H1 (cell line): Measurements from ENCODE around the gene PALM2AKAP2. TPM values are rescaled to one million over a fixed set of nuclear protein-coding genes. Genes with fewer than 3 reads are reported as not detected.

Experiments used
- CTCF ChIA-PET: fragments of 300-600 bp; sonication (Branson Sonifier 250); formaldehyde crosslinking; loops from one replicate; lab custom pipeline; 2021; ENCODE audit not compliant: partially characterized antibody; lab: Charles Lee
- POLR2A ChIA-PET: fragments of 300-600 bp; sonication (Branson Sonifier 250); formaldehyde crosslinking; loops from one replicate; lab custom pipeline; 2021; ENCODE audit warnings: inconsistent platforms; ENCODE audit not compliant: partially characterized antibody; lab: Charles Lee
- DNase-seq, 2 experiments: peaks; one replicate each; pipeline versions ENCODE4 v3.0.0 to v3.0.0-alpha.2; 2010 to 2022; ENCODE audit warnings: low spot score in 2 of 2, low read depth in 1 of 2, mixed read lengths in 1 of 2
- FAIRE-seq: peaks from 2 replicates; lab custom pipeline; 2011; peaks lifted over from hg19 to GRCh38; lab: Jason Lieb, UNC
- H2AFZ ChIP-seq: 2 replicates; pipeline ENCODE4 v1.8.1; 2012; ENCODE audit warnings: low read length, inconsistent platforms
- H2AK5ac ChIP-seq: 2 replicates; pipeline ENCODE4 v1.6.1; 2013; ENCODE audit warnings: low read depth, low read length
- H2BK120ac ChIP-seq: replicated peaks from 2 replicates; pipeline ENCODE3; 2013; ENCODE audit warnings: low read depth, low read length, inconsistent platforms
- H2BK12ac ChIP-seq: 2 replicates; pipeline ENCODE4 v1.6.1; 2013; ENCODE audit warnings: low read depth, low read length
- H2BK15ac ChIP-seq: 2 replicates; pipeline ENCODE4 v1.6.1; 2013; ENCODE audit warnings: low read length
- H2BK20ac ChIP-seq: 2 replicates; pipeline ENCODE4 v1.6.1; 2013; ENCODE audit warnings: low read length
- H2BK5ac ChIP-seq: 2 replicates; pipeline ENCODE4 v1.6.1; 2013; ENCODE audit warnings: low read depth, low read length
- H3K14ac ChIP-seq: 2 replicates; pipeline ENCODE4 v1.6.1; 2013; ENCODE audit warnings: inconsistent platforms; ENCODE audit not compliant: insufficient read length
- H3K18ac ChIP-seq: 2 replicates; pipeline ENCODE4 v1.6.1; 2013; ENCODE audit warnings: low read length; ENCODE audit errors: extremely low read depth
- H3K23ac ChIP-seq: 2 replicates; pipeline ENCODE4 v1.6.1; 2013; ENCODE audit warnings: inconsistent platforms; ENCODE audit not compliant: insufficient read length
- H3K23me2 ChIP-seq: 2 replicates; pipeline ENCODE4 v1.6.1; 2013; ENCODE audit warnings: low read depth, low read length
- H3K27ac ChIP-seq: 2 replicates; pipeline ENCODE4 v1.6.1; 2011; ENCODE audit warnings: low read depth, low read length, inconsistent platforms
- H3K27me3 ChIP-seq, 4 experiments: replicated peaks in 1 of 4; 1 replicate in 1 of 4; 2 replicates in 3 of 4; pipeline versions ENCODE4 v1.6.1 to v1.8.1; 2011 to 2013; ENCODE audit warnings: low read length in 3 of 4, mild to moderate bottlenecking in 3 of 4, inconsistent platforms in 2 of 4, mixed read lengths in 2 of 4, moderate library complexity in 1 of 4; ENCODE audit not compliant: control insufficient read depth in 3 of 4, insufficient read depth in 3 of 4; ENCODE audit errors: extremely low read depth in 1 of 4
- H3K36me3 ChIP-seq, 4 experiments: 2 replicates each; pipeline versions ENCODE4 v1.6.1 to v1.8.1; 2011 to 2013; ENCODE audit warnings: mild to moderate bottlenecking in 4 of 4, low read length in 3 of 4, moderate library complexity in 2 of 4, control low read depth in 1 of 4, inconsistent platforms in 1 of 4; ENCODE audit not compliant: insufficient read depth in 4 of 4, control insufficient read depth in 2 of 4
- H3K4ac ChIP-seq: replicated peaks from 2 replicates; pipeline ENCODE3; 2013; ENCODE audit warnings: low read length, low read depth, mixed read lengths, inconsistent platforms; ENCODE audit not compliant: insufficient read length
- H3K4me1 ChIP-seq, 4 experiments: replicated peaks in 1 of 4; 1 replicate in 1 of 4; 2 replicates in 3 of 4; pipeline versions ENCODE4 v1.6.1 to v1.8.1; 2011 to 2013; ENCODE audit warnings: low read length in 3 of 4, inconsistent platforms in 2 of 4, mixed read lengths in 1 of 4; ENCODE audit not compliant: insufficient read depth in 4 of 4, control insufficient read depth in 3 of 4
- H3K4me2 ChIP-seq, 2 experiments: 2 replicates each; pipeline versions ENCODE4 v1.6.1 to v1.8.1; 2011 to 2013; ENCODE audit warnings: low read depth in 2 of 2, low read length in 2 of 2, control low read depth in 1 of 2, inconsistent platforms in 1 of 2, mild to moderate bottlenecking in 1 of 2; ENCODE audit not compliant: insufficient read depth in 1 of 2
- H3K4me3 ChIP-seq, 4 experiments: fragments of 200-600, 300-600 bp in 1 of 4; sonication (generic), shearing (Covaris generic), sonication (Bioruptor Twin) in 1 of 4; 2 replicates each; pipeline versions ENCODE4 v1.5.1 to v1.8.1; 2011 to 2016; ENCODE audit warnings: low read length in 4 of 4, low read depth in 3 of 4, control low read depth in 2 of 4, inconsistent platforms in 2 of 4, mild to moderate bottlenecking in 2 of 4, mixed read lengths in 1 of 4, moderate library complexity in 1 of 4; ENCODE audit not compliant: insufficient read depth in 2 of 4; ENCODE audit errors: extremely low read depth in 1 of 4
- H3K56ac ChIP-seq: replicated peaks from 2 replicates; pipeline ENCODE3; 2013; ENCODE audit warnings: low read depth, mild to moderate bottlenecking, mixed read lengths, low read length, inconsistent platforms; ENCODE audit not compliant: insufficient read length
- H3K79me1 ChIP-seq: 2 replicates; pipeline ENCODE4 v1.6.1; 2013; ENCODE audit warnings: low read depth, low read length, control low read depth
- H3K79me2 ChIP-seq, 2 experiments: 2 replicates each; pipeline versions ENCODE4 v1.6.1 to v1.8.1; 2012 to 2013; ENCODE audit warnings: low read length in 2 of 2, mild to moderate bottlenecking in 2 of 2, inconsistent platforms in 1 of 2; ENCODE audit not compliant: insufficient read depth in 2 of 2, control insufficient read depth in 1 of 2
- H3K9ac ChIP-seq, 4 experiments: replicated peaks in 1 of 4; 1 replicate in 1 of 4; 2 replicates in 3 of 4; pipeline versions ENCODE4 v1.6.1 to v1.8.1; 2011 to 2013; ENCODE audit warnings: low read depth in 3 of 4, low read length in 3 of 4, control low read depth in 2 of 4, mild to moderate bottlenecking in 2 of 4, moderate library complexity in 2 of 4, inconsistent platforms in 1 of 4; ENCODE audit errors: extremely low read depth in 1 of 4
- H3K9me3 ChIP-seq, 2 experiments: 2 replicates each; pipeline versions ENCODE4 v1.6.1 to v1.8.1; 2012 to 2013; ENCODE audit warnings: mild to moderate bottlenecking in 2 of 2, moderate library complexity in 2 of 2, control low read depth in 1 of 2, inconsistent platforms in 1 of 2, low read depth in 1 of 2, low read length in 1 of 2, mixed read lengths in 1 of 2; ENCODE audit not compliant: insufficient read depth in 2 of 2
- H4K20me1 ChIP-seq, 2 experiments: replicated peaks in 1 of 2; 2 replicates each; pipeline versions ENCODE3 to v1.8.1; 2011 to 2013; ENCODE audit warnings: inconsistent platforms in 2 of 2, low read length in 2 of 2, mild to moderate bottlenecking in 1 of 2; ENCODE audit not compliant: insufficient read depth in 2 of 2, control insufficient read depth in 1 of 2
- H4K5ac ChIP-seq: 2 replicates; pipeline ENCODE4 v1.6.1; 2013; ENCODE audit warnings: low read length, low read depth, mixed read lengths, inconsistent platforms; ENCODE audit not compliant: insufficient read length
- H4K8ac ChIP-seq: 2 replicates; pipeline ENCODE4 v1.8.0; 2013; ENCODE audit warnings: mild to moderate bottlenecking, moderate library complexity, low read length, inconsistent platforms; ENCODE audit not compliant: insufficient read depth; ENCODE audit errors: extremely low read depth
- H4K91ac ChIP-seq: replicated peaks from 2 replicates; pipeline ENCODE3; 2013; ENCODE audit warnings: low read length, mixed read lengths, inconsistent platforms; ENCODE audit not compliant: insufficient read length
- BACH1 ChIP-seq: IDR thresholded peaks from 2 replicates; pipeline ENCODE4 v1.6.1; 2012; ENCODE audit warnings: low read length, improper control_type of control experiment
- CBX8 ChIP-seq: fragments of 300-800, 300-1000 bp; sonication (generic); IDR thresholded peaks from 2 replicates; pipeline ENCODE4 v1.7.1; 2016; ENCODE audit warnings: low read depth, low read length, borderline replicate concordance
- EP300 ChIP-seq, 2 experiments: IDR thresholded peaks; 1 replicate in 1 of 2; 2 replicates in 1 of 2; pipeline ENCODE4 v1.6.1; 2011 to 2012; ENCODE audit warnings: low read depth in 2 of 2, low read length in 2 of 2, mild to moderate bottlenecking in 2 of 2, borderline replicate concordance in 1 of 2, inconsistent platforms in 1 of 2, moderate library complexity in 1 of 2
- SP1 ChIP-seq: IDR thresholded peaks from 2 replicates; pipeline ENCODE4 v1.6.1; 2011; ENCODE audit warnings: low read depth, low read length
- SP2 ChIP-seq: IDR thresholded peaks from 2 replicates; pipeline ENCODE4 v1.6.1; 2012; ENCODE audit warnings: mild to moderate bottlenecking, low read length, inconsistent platforms
- WGBS, 2 experiments: shearing (Covaris generic) in 1 of 2; methylation state at CpG; one replicate each; pipeline versions ENCODE4 v1.1.6 to v1.1.7; 2013 to 2015; ENCODE audit warnings: low lambda C conversion rate in 2 of 2, mixed read lengths in 2 of 2, inconsistent platforms in 1 of 2, low coverage in 1 of 2, missing lambda C conversion rate in 1 of 2; ENCODE audit not compliant: insufficient replicate concordance in 2 of 2, insufficient coverage in 1 of 2, insufficient read length in 1 of 2; ENCODE audit errors: extremely low coverage in 1 of 2, missing lambda C conversion rate in 1 of 2; 5-methylcytosine and 5-hydroxymethylcytosine counted together
- polyA plus RNA-seq, 7 experiments: library from polyadenylated mRNA; depleted of rRNA in 3 of 7; stranded (reverse) in 5 of 7; unstranded in 2 of 7; fragments of >200 nt in 5 of 7; fragments of 200-250 nt in 2 of 7; gene quantifications; 1 replicate in 5 of 7; 2 replicates in 1 of 7; 4 replicates in 1 of 7; pipeline versions ENCODE4 v1.2.1 to v1.2.3, GENCODE V29; 2011 to 2013; ENCODE audit warnings: missing spikeins in 2 of 7, mixed read lengths in 2 of 7
- total RNA-seq: library from RNA; stranded (reverse); fragmentation: NEBNext Ultra II Directional; extraction: Animal tissue kit (Norgen Biotek cat#: 25700); gene quantifications from 2 replicates; pipeline ENCODE4 v1.2.1, GENCODE V29; 2021
- TF ChIP-seq, protein P1 (sequence below): IDR thresholded peaks from 2 replicates; pipeline ENCODE4 v1.6.1; 2012; ENCODE audit warnings: inconsistent platforms

The PALM2AKAP2 gene
- total and polyA plus RNA-seq, 2 of the 8 experiments (the other 6 are each of a cell fraction or from before 2014, with no cell fraction given) = 0.38 to 20.5 TPM

DNA sequence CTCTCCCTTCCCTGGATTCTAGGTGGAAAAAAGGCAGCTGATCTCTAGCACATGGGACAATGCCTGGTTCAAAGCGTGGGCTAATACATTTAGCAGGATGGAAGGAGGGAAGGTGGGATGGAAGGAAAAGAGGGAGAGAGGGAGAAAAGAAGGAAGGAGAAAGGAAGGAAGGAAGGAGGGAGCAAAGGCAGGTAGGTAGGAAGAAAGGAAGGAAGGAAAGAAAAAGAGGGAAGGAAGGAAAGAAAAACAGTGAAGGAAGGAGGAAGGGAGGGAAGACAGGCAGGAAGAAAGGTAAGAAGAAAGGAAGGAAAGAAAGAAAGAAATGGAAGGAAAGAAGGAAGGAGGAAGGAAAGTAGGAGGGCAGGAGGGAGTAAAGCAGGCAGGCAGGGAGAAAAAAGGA is 12.2 kb upstream of the PALM2AKAP2 start:
- H2BK12ac ChIP-seq = peak overlapping the region; percentile 95
- peaks cover 3% of the 10 kb centered on the region; the same call in 1 of the 2 replicates for H3K23me2 ChIP-seq
- FAIRE-seq = no peak
- H2BK5ac ChIP-seq = peak overlapping the region; percentile 77
- ChIA-PET POLR2A (no interaction called here), CTCF (interaction anchor here (1.0 to 1.6 kb wide), 3 partner anchors 11 to 50 kb away, joined by 3 to 4 read pairs (median 3); no protein-coding TSS in a partner anchor)
- H3K79me1 ChIP-seq = no peaks in the 10 kb centered on the region
- H2AFZ ChIP-seq = peak overlapping the region; percentile 95
- WGBS, 2 experiments = 50% methylated on average over 1 of the region's 1 CpG; no CpG with 5 or more reads in 1 of the 2 experiments
- H2BK15ac ChIP-seq = no peak overlapping the region
- no peaks in the 10 kb centered on the region for H3K9me3 ChIP-seq
- H3K9ac ChIP-seq = peak overlapping the region in 1 of 4 experiments; percentile 51; a peak in 1 of 7 replicates
- no peaks in the 10 kb centered on the region for H3K36me3 ChIP-seq
- H3K23ac ChIP-seq = no peak overlapping the region
- no peaks in the 10 kb centered on the region for H4K20me1 ChIP-seq
- H3K14ac ChIP-seq = no peak overlapping the region
- peak overlapping the region; percentile 44 to 61 for H3K4me2 ChIP-seq
- no peaks in the 10 kb centered on the region; a peak in 1 of 7 replicates for H3K27me3 ChIP-seq
- H3K18ac ChIP-seq = peak overlapping the region; percentile 75; the same call in 1 of the 2 replicates
- peak overlapping the region; percentile 50 for H3K4ac ChIP-seq
- peak overlapping the region in 1 of 4 experiments; percentile 1; a peak in 1 of 8 replicates for H3K4me3 ChIP-seq
- DNase-seq = no peak
- H4K5ac ChIP-seq = no peak overlapping the region
- H2BK120ac ChIP-seq = no peak overlapping the region
- no peak overlapping the region for H4K8ac ChIP-seq
- peak overlapping the region; percentile 22 for H4K91ac ChIP-seq
- no peaks in the 10 kb centered on the region for H3K79me2 ChIP-seq
- H3K56ac ChIP-seq = no peak overlapping the region
- peaks cover 7 to 26% (median 16%) of the 10 kb centered on the region in 4 experiments for H3K4me1 ChIP-seq
- H3K27ac ChIP-seq = no peak overlapping the region
- H2BK20ac ChIP-seq = peak overlapping the region; percentile 94
- H2AK5ac ChIP-seq = no peak overlapping the region
- no peak for TF ChIP-seq SP2
- no peak for TF ChIP-seq BACH1
- no peak for TF ChIP-seq SP1
- TF ChIP-seq CBX8 = no peak
- no peak for TF ChIP-seq EP300 (IDR thresholded peaks at IDR 0.05; ENCODE audit: borderline replicate concordance in 1 of 2, low read depth in 2 of 2, low read length in 2 of 2)
- TF ChIP-seq, protein P1, sequence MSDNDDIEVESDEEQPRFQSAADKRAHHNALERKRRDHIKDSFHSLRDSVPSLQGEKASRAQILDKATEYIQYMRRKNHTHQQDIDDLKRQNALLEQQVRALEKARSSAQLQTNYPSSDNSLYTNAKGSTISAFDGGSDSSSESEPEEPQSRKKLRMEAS = no peak
